ENCODE results near the gene CPNE9.

- TF ChIP-seq CSDC2 (CRISPR knock-in tag; IDR thresholded peaks at IDR 0.05) = no peak
- no peak for TF ChIP-seq CSRNP3 (CRISPR knock-in tag; IDR thresholded peaks at IDR 0.05)
Measured at GRCh38 chr3:9769426-9770275, 66.0 kb downstream of the CPNE9 start, which contains the start of gene CAMK1.

Measured in SK-N-SH treated with all-trans-retinoic acid at 6 μM for 48 hours (cell line).